ENCODE data around the gene RABGAP1L. TPM values are rescaled to one million over a fixed set of nuclear protein-coding genes. Genes with fewer than 3 reads are reported as not detected.

The RABGAP1L gene
- total RNA-seq, 4 donors from 2014 or later = 38.8 to 54.7 (median 50.5) TPM

- H3K4me3 ChIP-seq (ENCODE audit: low read depth, poor library complexity, severe bottlenecking) = no peak overlapping the region
- intact Hi-C loops (cut with DNase I; ENCODE audit: low total_unique reads) = no loop called here
- TF ChIP-seq POLR2A (IDR thresholded peaks at IDR 0.05) = no peak
- no peak for TF ChIP-seq CTCF (IDR thresholded peaks at IDR 0.05)
- 92 to 94% methylated on average over 5 of the region's 5 CpGs for WGBS, 2 donors
- DNase-seq (ENCODE audit: low spot score in 2 of 2) = no peak
Observed at GRCh38 chr1:174209347-174210187, 50.2 kb downstream of the RABGAP1L start.

GRCh38 chr1:174211486-174211885 lies 52.2 kb downstream of the RABGAP1L start:
- DNase-seq (ENCODE audit: low spot score in 2 of 2) = no peak
- intact Hi-C loops (cut with DNase I; ENCODE audit: low total_unique reads) = no loop called here
- no peak for TF ChIP-seq CTCF (IDR thresholded peaks at IDR 0.05)
- no peak for TF ChIP-seq POLR2A (IDR thresholded peaks at IDR 0.05)

GRCh38 chr1:174215766-174216165 lies 56.4 kb downstream of the RABGAP1L start:
- no peak for DNase-seq (ENCODE audit: low spot score in 2 of 2)
- 89 to 91% methylated on average over 2 of the region's 2 CpGs for WGBS, 2 donors
- H3K4me3 ChIP-seq (ENCODE audit: low read depth, poor library complexity, severe bottlenecking) = no peak overlapping the region
- intact Hi-C loops (cut with DNase I; ENCODE audit: low total_unique reads) = no loop called here
- TF ChIP-seq POLR2A (IDR thresholded peaks at IDR 0.05) = no peak
- no peak for TF ChIP-seq CTCF (IDR thresholded peaks at IDR 0.05)

More at GRCh38 chr1:174211486-174211885, 52.2 kb downstream of the RABGAP1L start:
- no peak overlapping the region for H3K4me3 ChIP-seq (ENCODE audit: low read depth, poor library complexity, severe bottlenecking)

GRCh38 chr1:174217248-174217647 lies 57.9 kb downstream of the RABGAP1L start:
- intact Hi-C loops (cut with DNase I; ENCODE audit: low total_unique reads) = no loop called here
- TF ChIP-seq POLR2A (IDR thresholded peaks at IDR 0.05) (no peak), CTCF (IDR thresholded peaks at IDR 0.05) (no peak)
- DNase-seq (ENCODE audit: low spot score in 2 of 2) = no peak
- WGBS, 2 donors = 39 to 45% methylated on average over 3 of the region's 3 CpGs
- H3K4me3 ChIP-seq (ENCODE audit: low read depth, poor library complexity, severe bottlenecking) = no peak overlapping the region

- no peak overlapping the region for H3K4me3 ChIP-seq (ENCODE audit: low read depth, poor library complexity, severe bottlenecking)
- no peak for DNase-seq (ENCODE audit: low spot score in 2 of 2)
- intact Hi-C loops (cut with DNase I; ENCODE audit: low total_unique reads) = no loop called here
- no peak for TF ChIP-seq POLR2A (IDR thresholded peaks at IDR 0.05)
- no peak for TF ChIP-seq CTCF (IDR thresholded peaks at IDR 0.05)
- 43 to 45% methylated on average over 4 of the region's 4 CpGs for WGBS, 2 donors
Observed at GRCh38 chr1:174217787-174218574, 58.7 kb downstream of the RABGAP1L start.

Data from lower leg skin (tissue), 4 donors.